ENCODE results near the gene KIAA1671.
"Not testable (repeated sequence)": the region's sequence is repeated elsewhere in the genome, so short reads cannot be mapped to it uniquely, and the experiment has no call there.

KIAA1671 gene

GRCh38 chr22:24951942-24952836 lies at the start of gene KIAA1671:
Gene KIAA1671, plus strand, starts transcription at chr22:24952716. Its CDS starts 75,284 bp downstream, at chr22:25028000.
- DNase-seq (ENCODE audit: low read depth, low spot score) = peak; percentile 51
- H3K4me3 ChIP-seq (ENCODE audit: low read depth, low read length) = peak within 1 kb of the TSS; percentile 66
- in situ Hi-C loops (cut with HindIII; ENCODE audit: low sequenced_read_pairs) = no loop called here
- TF ChIP-seq CTCF (IDR thresholded peaks at IDR 0.05; ENCODE audit: low read depth, low read length) = peak; percentile 100

- DNase-seq (ENCODE audit: low read depth, low spot score) = no peak
- H3K4me3 ChIP-seq (ENCODE audit: low read depth, low read length) = no peak overlapping the region
- in situ Hi-C loops (cut with HindIII; ENCODE audit: low sequenced_read_pairs) = no loop called here
- no peak for TF ChIP-seq CTCF (IDR thresholded peaks at IDR 0.05; ENCODE audit: low read depth, low read length)
These were observed 46.6 kb upstream of the KIAA1671 start for GRCh38 chr22:24905909-24906308.

GRCh38 chr22:24907101-24907500 lies 45.4 kb upstream of the KIAA1671 start:
- H3K4me3 ChIP-seq (ENCODE audit: low read depth, low read length); in situ Hi-C loops (cut with HindIII; ENCODE audit: low sequenced_read_pairs); DNase-seq (ENCODE audit: low read depth, low spot score): not testable (repeated sequence)

- no peak for DNase-seq (ENCODE audit: low read depth, low spot score)
- TF ChIP-seq CTCF (IDR thresholded peaks at IDR 0.05; ENCODE audit: low read depth, low read length) = no peak
- in situ Hi-C loops (cut with HindIII; ENCODE audit: low sequenced_read_pairs) = no loop called here
- H3K4me3 ChIP-seq (ENCODE audit: low read depth, low read length) = no peak overlapping the region
These were observed 32.5 kb upstream of the KIAA1671 start for GRCh38 chr22:24920029-24920428.

GRCh38 chr22:24925586-24926427 lies 26.7 kb upstream of the KIAA1671 start:
- DNase-seq (ENCODE audit: low read depth, low spot score) = no peak

GRCh38 chr22:24926428-24926725 lies 26.1 kb upstream of the KIAA1671 start:
- in situ Hi-C loops (cut with HindIII; ENCODE audit: low sequenced_read_pairs) = no loop called here
- peak; percentile 76 for DNase-seq (ENCODE audit: low read depth, low spot score)
- no peak for TF ChIP-seq CTCF (IDR thresholded peaks at IDR 0.05; ENCODE audit: low read depth, low read length)
- no peak overlapping the region for H3K4me3 ChIP-seq (ENCODE audit: low read depth, low read length)

More at GRCh38 chr22:24925586-24926427, 26.7 kb upstream of the KIAA1671 start:
- H3K4me3 ChIP-seq (ENCODE audit: low read depth, low read length) = no peak overlapping the region
- in situ Hi-C loops (cut with HindIII; ENCODE audit: low sequenced_read_pairs) = no loop called here
- TF ChIP-seq CTCF (IDR thresholded peaks at IDR 0.05; ENCODE audit: low read depth, low read length) = no peak

Data from astrocyte of the spinal cord (primary cell).